Measurements from ENCODE around the gene LMAN2. TPM values are rescaled to one million over a fixed set of nuclear protein-coding genes. Genes with fewer than 3 reads are reported as not detected.

LMAN2 gene
- total RNA-seq = 100 to 1,000 TPM; 236 to 322 (median 293) TPM

DNA sequence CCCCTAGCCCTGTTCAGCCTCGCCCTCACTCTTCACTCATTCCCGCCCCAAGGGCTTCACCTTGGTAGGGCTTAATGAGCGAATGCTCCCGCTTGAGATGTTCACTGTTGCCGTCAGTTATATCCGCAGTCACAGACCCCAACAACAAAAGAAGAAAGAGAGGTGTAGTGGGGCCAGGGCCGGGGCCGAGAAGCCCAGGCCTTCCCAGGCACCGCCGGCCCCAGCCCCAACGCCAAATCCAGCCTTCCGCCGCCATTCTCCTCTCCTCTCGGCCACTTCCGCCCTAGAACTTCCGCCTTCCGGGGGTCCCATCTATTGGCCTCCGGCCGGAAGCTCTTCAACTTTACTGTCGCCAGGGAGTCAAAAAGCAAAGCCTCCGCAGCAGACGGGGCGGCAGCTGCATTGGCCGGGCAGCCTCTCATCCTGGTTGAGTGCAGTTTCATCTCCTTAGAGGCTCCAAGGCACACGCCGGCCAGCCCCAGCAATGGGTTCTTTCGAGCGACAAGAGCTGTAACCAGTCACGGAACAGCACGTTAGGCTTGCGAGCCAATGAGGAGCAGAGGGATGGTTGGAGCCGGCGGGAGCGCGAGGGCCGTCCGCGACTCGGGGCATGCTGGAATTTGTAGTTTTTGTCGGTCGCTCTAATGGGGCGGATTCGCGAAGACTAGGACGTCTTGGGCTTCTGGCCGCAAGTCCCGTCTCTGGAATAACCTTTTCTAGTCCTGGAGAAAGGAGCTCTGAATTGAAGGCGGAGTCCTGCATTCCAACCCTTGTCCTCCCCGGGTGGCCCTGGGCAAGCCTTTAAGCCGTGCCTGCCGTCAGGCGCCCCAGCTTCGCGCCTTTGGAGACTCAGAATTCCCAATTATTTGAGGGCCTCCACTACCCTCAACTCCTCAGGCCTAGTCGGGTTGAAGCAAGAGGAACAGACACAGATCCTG is at the start of gene LMAN2:
TSS of gene LMAN2 (minus strand) at position 277 of the 938 bp plus-strand sequence. CDS start at position 256, 21 bp downstream.
- in situ Hi-C loops (cut with MboI; ENCODE audit: low pct_ligation_motif_present in 1 of 4, low pct_unique_long_range_greater_than_20kb in 1 of 4, low sequenced_read_pairs in 3 of 4) = no loop called here
- TF ChIP-seq POLR2AphosphoS5 (IDR thresholded peaks at IDR 0.05) (peak; percentile 36 to 82 (median 71)), CTCF (IDR thresholded peaks at IDR 0.05) (no peak), POLR2A (IDR thresholded peaks at IDR 0.05) (peak; percentile 81), EP300 (IDR thresholded peaks at IDR 0.05; ENCODE audit: low read depth) (no peak)
- Histone ChIP-seq H3K4me3 (peak within 1 kb of the TSS; percentile 77 to 96 (median 82)), H3K27me3 (no peaks in the 10 kb centered on the region), H3K4me1 (peaks cover 17 to 34% (median 25%) of the 10 kb centered on the region in 4 donors), H3K9me3 (no peaks in the 10 kb centered on the region), H3K27ac (peak within 1 kb of the TSS; percentile 92 to 96 (median 94)), H3K36me3 (peaks cover 0 to 8% (median 2%) of the 10 kb centered on the region in 4 donors)
- DNase-seq = peak; percentile 94
- WGBS, 2 donors (ENCODE audit: low coverage in 1 of 2) = 9 to 53% methylated on average over 6 to 55 of the region's 55 CpGs
- intact Hi-C loops (cut with DNase I; ENCODE audit: low total_unique reads) = no loop called here

GRCh38 chr5:177399997-177400868 is 48.8 kb upstream of the LMAN2 start, which contains the start of gene PFN3:
TSS of gene PFN3 (minus strand) at chr5:177400661. CDS start at chr5:177400576, 85 bp downstream.
- peak; percentile 78 for DNase-seq
- intact Hi-C loops (cut with DNase I; ENCODE audit: low total_unique reads) = no loop called here
- Histone ChIP-seq H3K36me3 (no peaks in the 10 kb centered on the region), H3K9me3 (no peaks in the 10 kb centered on the region), H3K27me3 (peaks cover 48% of the 10 kb centered on the region), H3K27ac (peak within 1 kb of the TSS in 3 of 4 donors; percentile 21 to 55 (median 40)), H3K4me3 (no peak within 1 kb of the TSS), H3K4me1 (peaks cover 20 to 45% (median 42%) of the 10 kb centered on the region in 4 donors)
- no peak for TF ChIP-seq POLR2AphosphoS5 (IDR thresholded peaks at IDR 0.05)
- TF ChIP-seq CTCF (IDR thresholded peaks at IDR 0.05) = no peak
- TF ChIP-seq EP300 (IDR thresholded peaks at IDR 0.05; ENCODE audit: low read depth) = no peak
- TF ChIP-seq POLR2A (IDR thresholded peaks at IDR 0.05) = no peak
- in situ Hi-C loops (cut with MboI; ENCODE audit: low pct_ligation_motif_present in 1 of 4, low pct_unique_long_range_greater_than_20kb in 1 of 4, low sequenced_read_pairs in 3 of 4) = loop anchor here in 3 of 4 donors (10.0 to 25.0 kb wide), 3 partner anchors 45 to 112 kb away; partner anchors contain the start of genes DOK3 (in 2 of the 3), DDX41 (in 1 of the 3) and PRR7 (in 1 of the 3)
- 49% methylated on average over 72 of the region's 92 CpGs; no CpG with 5 or more reads in 1 of the 2 donors for WGBS, 2 donors (ENCODE audit: low coverage in 1 of 2)

GRCh38 chr5:177397875-177398390 is 46.5 kb upstream of the LMAN2 start:
- WGBS, 2 donors (ENCODE audit: low coverage in 1 of 2) = 80 to 85% methylated on average over 1 to 16 of the region's 16 CpGs
- intact Hi-C loops (cut with DNase I; ENCODE audit: low total_unique reads) = no loop called here
- Histone ChIP-seq H3K27ac (no peak overlapping the region), H3K36me3 (no peaks in the 10 kb centered on the region), H3K9me3 (no peaks in the 10 kb centered on the region), H3K4me3 (no peak overlapping the region), H3K4me1 (peaks cover 5 to 22% (median 22%) of the 10 kb centered on the region in 4 donors), H3K27me3 (peaks cover 38% of the 10 kb centered on the region)
- no peak for DNase-seq
- in situ Hi-C loops (cut with MboI; ENCODE audit: low pct_ligation_motif_present in 1 of 4, low pct_unique_long_range_greater_than_20kb in 1 of 4, low sequenced_read_pairs in 3 of 4) = loop anchor here in 3 of 4 donors (10.0 to 25.0 kb wide), 3 partner anchors 47 to 114 kb away; partner anchors contain the start of genes DOK3 (in 2 of the 3), DDX41 (in 1 of the 3) and PRR7 (in 1 of the 3)
- TF ChIP-seq CTCF (IDR thresholded peaks at IDR 0.05) (no peak), POLR2A (IDR thresholded peaks at IDR 0.05) (no peak), POLR2AphosphoS5 (IDR thresholded peaks at IDR 0.05) (no peak), EP300 (IDR thresholded peaks at IDR 0.05; ENCODE audit: low read depth) (no peak)

Data from transverse colon (tissue), 4 donors.